SK-N-MC (cell line): ENCODE results near the gene PARP9.
A peak's percentile ranks its signal among the peaks of the same experiment; 100 is the strongest.

ENCODE experiments used
- DNase-seq: peaks from one replicate; pipeline ENCODE4 v3.0.0-alpha.2; 2011; ENCODE audit warnings: low read depth, low spot score
- H3K27ac ChIP-seq: fragments of 200-600 bp; sonication (generic); 2 replicates; pipeline ENCODE4 v1.5.1; 2016; ENCODE audit warnings: mixed run types
- H3K36me3 ChIP-seq: fragments of 200-600 bp; sonication (generic); 2 replicates; pipeline ENCODE4 v1.6.1; 2017; ENCODE audit warnings: antibody characterized with exemption, low read length, mixed read lengths; ENCODE audit not compliant: insufficient read depth
- H3K4me3 ChIP-seq: fragments of 200-600 bp; sonication (generic); 2 replicates; pipeline ENCODE4 v1.5.1; 2016
- H3K9ac ChIP-seq: fragments of 200-600 bp; sonication (generic); 2 replicates; pipeline ENCODE4 v1.8.0; 2017; ENCODE audit warnings: mixed run types, mixed read lengths; ENCODE audit not compliant: insufficient read length
- H3K9me3 ChIP-seq: fragments of 200-600 bp; sonication (generic); 2 replicates; pipeline ENCODE4 v1.6.1; 2017; ENCODE audit warnings: low read depth, mild to moderate bottlenecking, antibody characterized with exemption, low read length, moderate library complexity, mixed read lengths
- EZH2 ChIP-seq: fragments of 200-600 bp; sonication (generic); IDR thresholded peaks from one replicate; pipeline ENCODE4 v1.6.1; 2017; ENCODE audit warnings: antibody characterized with exemption
- FOXP2 ChIP-seq: optimal IDR thresholded peaks from 2 replicates; pipeline ENCODE3; 2011; ENCODE audit warnings: mild to moderate bottlenecking, moderate library complexity; ENCODE audit not compliant: insufficient read depth; ENCODE audit errors: extremely low read length, control extremely low read depth
- POLR2AphosphoS5 ChIP-seq: IDR thresholded peaks from 2 replicates; pipeline ENCODE4 v1.6.1; 2012; ENCODE audit warnings: mild to moderate bottlenecking, low read depth, low read length, borderline replicate concordance

Gene PARP9

DNA sequence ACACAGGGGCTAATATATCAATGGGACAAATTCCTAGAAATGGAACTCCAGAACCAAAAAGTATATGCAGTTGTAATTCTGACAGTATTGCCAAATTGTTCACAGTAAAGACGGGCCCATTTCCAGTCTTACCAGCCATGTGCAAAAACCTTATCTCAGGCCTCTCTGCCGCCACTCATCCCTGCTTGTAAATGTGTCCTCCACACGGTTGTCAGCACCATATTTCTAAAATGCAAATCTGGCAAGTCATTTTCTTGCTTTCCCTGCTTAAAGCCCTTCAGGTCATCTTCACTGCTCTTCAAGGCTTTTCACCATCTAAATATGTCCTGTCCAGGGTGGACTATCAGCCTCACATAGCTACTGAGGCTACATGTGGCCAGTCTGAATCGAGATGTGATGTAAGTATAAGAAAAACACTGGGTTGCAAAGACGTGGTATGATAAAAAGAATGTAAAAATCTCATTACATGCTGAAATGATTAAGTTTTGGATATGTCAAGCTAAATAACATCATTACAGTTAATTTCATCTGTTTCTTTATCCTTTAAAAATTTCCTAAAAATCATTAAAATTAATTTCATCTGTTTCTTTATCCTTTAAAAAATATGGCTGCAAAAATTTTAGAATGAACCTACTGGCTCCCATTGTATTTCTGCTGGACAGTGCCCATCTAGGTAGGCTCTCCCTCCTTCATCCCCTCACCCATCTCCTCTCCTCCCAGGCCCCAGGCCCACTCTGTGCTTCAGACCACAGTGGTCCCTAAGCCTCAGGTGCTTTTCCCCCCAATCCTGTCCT, 980 bp downstream of the PARP9 start:
- DNase-seq: no peak
- H3K9me3 ChIP-seq: no peaks in the 10 kb centered on the region
- no peak overlapping the region for H3K27ac ChIP-seq
- no peaks in the 10 kb centered on the region for H3K36me3 ChIP-seq
- TF ChIP-seq EZH2: no peak
- no peak for TF ChIP-seq FOXP2
- TF ChIP-seq POLR2AphosphoS5: no peak
- H3K4me3 ChIP-seq: peak overlapping the region; percentile 73
- H3K9ac ChIP-seq: no peak overlapping the region

DNA sequence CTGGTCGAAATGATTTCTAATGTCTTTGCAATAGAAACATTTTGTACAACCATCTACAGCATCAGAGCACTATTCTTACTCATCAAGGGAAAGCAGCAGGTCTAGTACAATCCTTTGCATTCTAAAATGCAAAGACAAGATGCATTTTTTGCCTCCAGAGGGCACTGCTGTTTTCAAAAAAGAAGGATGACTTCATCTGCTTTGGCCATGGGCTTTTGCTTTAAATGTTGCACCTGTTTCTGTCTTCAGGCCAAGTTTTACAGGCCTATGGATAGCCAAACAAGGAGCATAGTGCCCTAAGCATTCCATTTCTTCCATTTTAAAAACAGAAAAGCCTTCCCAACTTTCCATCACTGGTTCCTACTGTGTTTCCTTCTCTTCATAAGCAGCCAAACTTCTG, 3.4 kb downstream of the PARP9 start:
- Histone ChIP-seq H3K36me3 (no peaks in the 10 kb centered on the region), H3K9ac (no peak overlapping the region), H3K4me3 (no peak overlapping the region), H3K27ac (no peak overlapping the region), H3K9me3 (no peaks in the 10 kb centered on the region)
- TF ChIP-seq POLR2AphosphoS5: no peak
- no peak for TF ChIP-seq FOXP2
- TF ChIP-seq EZH2: no peak
- DNase-seq: peak; percentile 39

DNA sequence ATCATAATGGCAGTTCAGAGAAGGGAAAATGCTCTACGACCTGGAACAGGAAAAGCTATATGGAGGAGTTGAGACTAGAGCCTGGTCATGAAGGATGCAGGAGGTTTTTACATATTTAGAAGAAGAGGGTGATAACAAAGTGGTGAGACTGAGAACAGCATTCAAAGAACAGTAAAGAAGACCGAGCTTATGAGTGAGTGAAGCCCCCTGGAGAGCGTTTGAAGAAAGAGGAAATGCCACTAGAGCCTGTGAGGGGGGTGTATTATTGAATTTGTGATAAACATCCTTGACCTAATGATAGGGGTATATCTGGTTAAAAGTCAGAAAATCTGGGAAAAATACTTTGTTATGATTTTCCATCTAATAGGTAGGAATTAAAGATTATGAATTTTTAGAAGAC, 4.2 kb downstream of the PARP9 start:
- Histone ChIP-seq H3K9me3 (no peaks in the 10 kb centered on the region), H3K36me3 (no peaks in the 10 kb centered on the region), H3K9ac (no peak overlapping the region), H3K27ac (0 out of 2 replicates have a peak overlapping the region, but pooled peaks have one; percentile 12), H3K4me3 (no peak overlapping the region)
- DNase-seq: no peak
- TF ChIP-seq POLR2AphosphoS5 (no peak), EZH2 (no peak)

DNA sequence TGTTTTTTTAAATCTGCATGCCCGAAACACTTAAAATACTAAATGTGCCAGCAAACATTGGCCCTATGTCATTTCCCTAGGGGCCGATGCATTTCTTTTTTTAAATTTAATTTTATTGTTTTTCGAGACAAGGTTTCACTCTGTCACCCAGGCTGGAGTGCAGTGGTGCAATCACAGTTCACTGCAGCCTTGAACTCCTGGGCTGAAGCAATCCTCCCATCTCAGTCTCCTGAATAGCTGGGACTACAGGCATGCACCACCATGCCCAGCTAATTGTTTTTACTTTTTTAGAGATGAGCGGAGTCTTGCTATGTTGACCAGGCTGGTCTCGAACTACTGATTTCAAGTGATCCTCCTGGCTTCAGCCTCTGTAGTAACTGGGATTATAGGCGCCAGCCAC, 5.5 kb downstream of the PARP9 start:
- H3K27ac ChIP-seq: no peak overlapping the region
- H3K36me3 ChIP-seq: no peaks in the 10 kb centered on the region
- no peak overlapping the region for H3K9ac ChIP-seq
- no peak overlapping the region for H3K4me3 ChIP-seq
- TF ChIP-seq FOXP2: no peak
- no peak for TF ChIP-seq EZH2
- no peak for TF ChIP-seq POLR2AphosphoS5
- no peaks in the 10 kb centered on the region for H3K9me3 ChIP-seq
- no peak for DNase-seq

DNA sequence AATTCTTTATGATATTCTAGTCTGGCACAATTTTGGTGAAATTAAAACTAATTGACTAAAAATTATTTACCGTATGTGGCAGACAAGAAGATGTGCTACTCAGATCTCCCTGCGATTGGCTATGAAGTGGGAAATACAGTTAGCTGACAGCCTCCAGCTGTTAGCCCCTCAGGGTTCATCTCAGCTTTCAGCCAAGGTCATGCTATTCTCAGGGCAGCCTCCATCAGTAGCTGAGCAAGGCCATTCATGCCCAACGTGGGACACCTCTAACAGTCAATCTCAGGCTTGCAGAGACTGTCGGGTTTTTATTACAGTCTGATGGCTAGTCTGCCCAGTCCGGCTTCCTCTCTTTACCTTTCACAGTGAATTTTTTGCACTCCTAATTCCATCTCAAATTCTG, 6.7 kb downstream of the PARP9 start:
- H3K27ac ChIP-seq: no peak overlapping the region
- H3K36me3 ChIP-seq: no peaks in the 10 kb centered on the region
- no peak overlapping the region for H3K4me3 ChIP-seq
- H3K9ac ChIP-seq: no peak overlapping the region
- DNase-seq: no peak
- H3K9me3 ChIP-seq: no peaks in the 10 kb centered on the region
- TF ChIP-seq EZH2: no peak
- no peak for TF ChIP-seq FOXP2
- TF ChIP-seq POLR2AphosphoS5: no peak

DNA sequence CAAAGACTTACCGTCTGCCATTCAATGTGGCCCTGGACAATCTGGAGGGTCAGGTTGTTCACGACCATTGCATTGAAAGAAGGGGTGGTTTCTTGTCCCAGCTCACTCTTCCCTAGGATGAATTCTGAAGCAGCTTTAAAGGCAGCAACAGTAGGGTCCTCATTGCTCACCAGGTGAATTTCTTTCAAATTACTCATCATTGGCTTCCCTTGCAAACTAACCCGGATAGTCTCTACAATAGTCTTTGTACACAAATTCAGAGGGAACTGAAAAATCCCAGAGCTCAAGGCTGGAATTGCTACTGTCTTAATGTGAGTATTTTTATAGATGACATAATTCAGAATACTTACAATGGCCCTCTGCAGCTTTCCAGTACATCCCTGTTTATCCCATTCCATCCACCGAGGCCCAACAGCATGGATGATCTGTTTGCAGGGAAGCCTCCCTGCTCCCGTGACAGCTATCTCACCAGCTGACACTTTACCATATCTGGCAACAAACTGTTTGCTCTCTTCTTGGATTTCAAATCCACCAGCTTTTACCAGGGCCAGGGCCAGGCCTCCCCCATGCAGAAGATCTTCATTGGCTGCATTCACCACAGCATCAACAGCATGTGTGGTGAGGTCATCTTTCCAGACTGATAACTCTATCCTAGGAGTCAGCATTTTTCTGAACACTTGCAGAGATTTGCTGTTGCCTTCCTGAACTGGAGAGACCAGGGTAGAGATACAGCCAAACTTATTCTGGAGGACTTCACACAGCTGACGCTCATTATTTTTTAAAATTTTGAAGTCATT, 8.6 kb downstream of the PARP9 start:
- DNase-seq: peak; percentile 42
- TF ChIP-seq POLR2AphosphoS5: no peak
- TF ChIP-seq FOXP2: no peak
- no peak for TF ChIP-seq EZH2
- H3K36me3 ChIP-seq: no peaks in the 10 kb centered on the region
- H3K9me3 ChIP-seq: no peaks in the 10 kb centered on the region
- H3K9ac ChIP-seq: no peak overlapping the region
- no peak overlapping the region for H3K4me3 ChIP-seq
- H3K27ac ChIP-seq: peak overlapping the region; percentile 48; the same call in 1 of the 2 replicates

DNA sequence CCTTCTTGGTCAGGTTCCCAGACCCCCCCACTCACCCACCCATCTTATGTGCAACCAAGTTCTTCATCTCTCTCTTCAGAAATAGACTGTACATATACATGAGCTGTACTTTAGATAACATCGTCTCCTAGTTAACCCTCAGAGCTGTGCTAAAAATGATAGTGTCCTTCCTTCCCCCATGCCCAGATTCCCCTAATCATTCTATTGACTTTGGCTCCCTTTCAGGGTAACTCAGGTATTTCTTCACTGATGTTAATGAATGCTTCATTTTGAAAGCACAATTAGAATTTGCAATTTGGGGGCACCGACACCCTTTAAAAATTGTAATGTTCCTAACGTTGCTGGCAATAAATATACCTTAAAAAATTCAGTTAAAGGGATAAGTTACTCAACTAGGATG, 10.9 kb downstream of the PARP9 start:
- Histone ChIP-seq H3K9ac (no peak overlapping the region), H3K36me3 (no peaks in the 10 kb centered on the region), H3K27ac (no peak overlapping the region), H3K9me3 (no peaks in the 10 kb centered on the region), H3K4me3 (no peak overlapping the region)
- DNase-seq: no peak
- no peak for TF ChIP-seq EZH2
- TF ChIP-seq POLR2AphosphoS5: no peak
- no peak for TF ChIP-seq FOXP2

DNA sequence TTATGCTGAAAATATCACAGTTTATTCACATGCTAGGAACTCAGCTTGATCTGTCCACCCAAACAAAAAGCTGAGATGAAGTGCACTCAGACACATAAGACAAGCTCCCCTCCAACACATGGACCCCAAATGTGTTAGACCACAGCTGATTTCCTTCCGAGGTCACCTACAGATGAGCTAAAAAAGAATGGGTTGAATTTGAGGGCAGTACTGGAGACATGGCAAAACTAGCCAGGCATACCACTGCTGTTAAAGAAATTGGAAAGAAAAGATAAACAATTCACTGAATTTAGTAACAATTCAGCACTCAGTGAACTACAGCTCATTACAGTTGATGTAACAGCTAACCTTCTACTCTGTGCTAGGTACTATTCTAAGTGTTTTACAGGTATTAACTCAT, 15.5 kb downstream of the PARP9 start:
- H3K36me3 ChIP-seq: no peaks in the 10 kb centered on the region
- no peak overlapping the region for H3K9ac ChIP-seq
- H3K9me3 ChIP-seq: no peaks in the 10 kb centered on the region
- DNase-seq: no peak
- TF ChIP-seq EZH2 (no peak), POLR2AphosphoS5 (no peak), FOXP2 (no peak)
- H3K4me3 ChIP-seq: no peak overlapping the region
- no peak overlapping the region for H3K27ac ChIP-seq
